Activated T-cell treated with anti-CD3 and anti-CD28 coated beads, Interleukin-2, amount 50 U/mL, for 1 hour (primary cell): ENCODE measurements around the gene TNFRSF17.

ENCODE experiments used
- DNase-seq: peaks from one replicate; pipeline ENCODE4 v3.0.0-alpha.2; 2020

The TNFRSF17 gene

DNA sequence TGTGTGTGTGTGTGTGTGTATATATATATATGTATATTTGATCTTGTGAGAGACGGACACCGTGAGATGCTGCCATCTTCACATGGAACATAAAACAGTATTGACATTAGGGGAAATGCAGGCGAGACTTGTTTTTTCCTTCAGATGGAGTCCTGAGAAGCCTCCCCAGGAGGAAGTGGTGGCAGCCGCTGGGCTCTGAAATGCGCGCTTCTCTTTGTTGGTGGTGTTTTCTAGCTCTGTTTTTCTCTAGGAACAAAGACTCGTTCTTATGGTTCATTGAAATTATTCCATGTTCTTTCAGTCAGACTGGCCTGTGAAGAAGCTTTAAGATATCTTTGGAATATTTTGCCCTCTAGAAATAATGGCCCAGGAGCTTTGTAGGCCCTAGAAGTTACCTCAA lies 44.5 kb downstream of the TNFRSF17 start:
- no peak for DNase-seq

GRCh38 chr16:12009922-12010321 lies 44.9 kb downstream of the TNFRSF17 start:
- DNase-seq, result no peak

- no peak for DNase-seq
Measured at GRCh38 chr16:12010388-12011251, 45.6 kb downstream of the TNFRSF17 start.

DNA sequence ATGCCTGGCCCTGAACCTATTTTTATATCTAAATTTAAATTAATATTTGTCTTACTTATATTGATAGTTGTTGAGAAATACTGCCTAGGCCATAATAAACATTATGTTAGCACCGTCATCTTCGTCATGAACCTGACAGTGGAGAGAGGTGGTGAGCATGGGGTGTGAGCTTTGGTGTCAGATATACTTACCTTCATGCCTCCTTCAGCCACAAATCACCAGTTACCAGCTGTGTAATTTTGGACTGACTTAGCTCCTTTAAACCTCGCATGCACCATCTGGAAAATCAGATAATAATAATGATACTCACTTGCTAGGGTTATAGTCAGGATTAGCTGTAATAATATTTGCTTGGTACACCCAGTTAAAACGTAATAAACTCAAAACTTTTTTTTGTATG lies 46.6 kb downstream of the TNFRSF17 start:
- DNase-seq, result no peak

DNA sequence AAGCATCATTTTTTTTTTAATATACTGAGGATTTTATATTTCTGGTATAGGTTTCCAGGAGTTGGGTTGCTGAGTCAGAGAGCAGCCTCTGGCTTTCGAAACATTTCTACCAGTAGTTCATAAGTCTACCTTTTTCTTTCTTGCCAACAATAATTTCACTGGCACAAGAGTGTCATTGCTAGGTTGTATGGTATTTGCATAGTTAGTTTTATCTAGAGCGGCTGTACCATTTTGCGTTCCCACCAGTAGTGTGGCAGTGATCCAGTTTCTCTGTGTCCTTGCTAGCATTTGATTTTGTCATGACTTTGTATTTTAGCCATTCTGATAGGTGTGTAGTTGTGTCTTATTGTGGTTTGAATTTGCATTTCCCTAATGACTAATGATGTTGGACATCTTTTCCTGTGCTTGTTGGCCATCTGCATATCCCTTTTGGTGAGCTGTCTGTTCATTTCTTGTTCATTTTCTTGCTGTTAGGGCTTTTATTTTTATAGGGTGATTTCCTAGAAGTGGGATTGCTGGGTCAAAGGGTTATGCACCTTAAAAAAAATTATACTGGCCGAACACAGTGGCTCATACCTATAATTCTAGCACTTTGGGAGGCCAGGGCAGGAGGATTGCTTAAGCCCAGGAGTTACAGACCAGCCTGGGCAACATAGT lies 51.4 kb downstream of the TNFRSF17 start:
- DNase-seq, result no peak

- DNase-seq, result no peak
Measured at GRCh38 chr16:12017558-12017957, 52.5 kb downstream of the TNFRSF17 start.
